ENCODE data around the gene SLC25A43. TPM values are rescaled to one million over a fixed set of nuclear protein-coding genes. Genes with fewer than 3 reads are reported as not detected.
A peak's percentile ranks its signal among the peaks of the same experiment; 100 is the strongest.

The SLC25A43 gene
- total RNA-seq (2011; cell fraction: chromatin; rRNA removed; ENCODE audit: low replicate concordance) = 2.7 and 4.8 TPM in 2 replicates
- total RNA-seq (2011; cell fraction: nucleolus; rRNA removed) = 1.8 and 2.2 TPM in 2 replicates
- total RNA-seq (2011; cell fraction: nucleoplasm; rRNA removed) = 3.0 and 3.7 TPM in 2 replicates
- 4.0 and 5.4 TPM in 2 replicates for total RNA-seq (2014; rRNA removed)
- 5.1 and 5.7 TPM in 2 replicates for total RNA-seq (2014; rRNA removed; fragmentation: Illumina TruSeq; extraction: Trizol)
- 4.4 and 5.0 TPM in 2 replicates for total RNA-seq (2015; rRNA removed; fragmentation: Illumina TruSeq; extraction: Trizol)
- total RNA-seq (2021) = 4.8 and 5.8 TPM in 2 replicates
- polyA plus RNA-seq (2011; rRNA removed) = 3.2 and 3.6 TPM in 2 replicates
- polyA plus RNA-seq (2011; cell fraction: cytosol; rRNA removed) = 3.0 and 3.3 TPM in 2 replicates
- polyA plus RNA-seq (2011; cell fraction: nucleus; rRNA removed) = 2.2 and 2.3 TPM in 2 replicates
- 6.8 and 11.2 TPM in 2 replicates for polyA plus RNA-seq (2012)
- 6.6 and 8.4 TPM in 2 replicates for polyA plus RNA-seq (2014; fragmentation: Illumina TruSeq; extraction: Trizol)
- 1 to 10 TPM; 1.3 to 2.2 TPM for polyA plus RNA-seq (2014; fragmentation: Nextera tagmentation; extraction: Ambion mirVana)
- polyA plus RNA-seq (2014; rRNA removed) = 2.9 and 4.1 TPM in 2 replicates
- polyA minus RNA-seq (2011; rRNA and poly(A)+ RNA removed) = 1.8 and 1.9 TPM in 2 replicates
- polyA minus RNA-seq (2011; cell fraction: cytosol; rRNA and poly(A)+ RNA removed) = 1.4 and 1.6 TPM in 2 replicates
- 1.2 and 1.3 TPM in 2 replicates for polyA minus RNA-seq (2011; cell fraction: nucleus; rRNA and poly(A)+ RNA removed)
- percentile 52 among the genes with signal in this experiment for Bru-seq, nascent RNA
- percentile 52 among the genes with signal in this experiment for BruChase-seq, experiment 1, labeled RNA remaining after a 2-hour chase
- percentile 51 among the genes with signal in this experiment for BruChase-seq, experiment 2, labeled RNA remaining after a 6-hour chase
- long read RNA-seq, experiment 1, transcript SLC25A43-201 (5 exons, 2,783 nt) = major isoform, 6 of 10 reads
- long read RNA-seq, experiment 1, partial matches to known transcripts = 2 of 10 reads
- long read RNA-seq, experiment 1, other reads (novel, unspliced or antisense) = 1 of 10 reads
- long read RNA-seq, experiment 2, partial matches to known transcripts = 0 of 3 reads
- long read RNA-seq, experiment 2, other reads (novel, unspliced or antisense) = 1 of 3 reads
- long read RNA-seq, experiment 3, partial matches to known transcripts = 0 of 1 reads
- long read RNA-seq, experiment 3, other reads (novel, unspliced or antisense) = 1 of 1 reads

GRCh38 chrX:119398974-119399771, at the start of gene SLC25A43:
SLC25A43 (plus strand) TSS chrX:119399336; CDS start chrX:119399404, 68 bp downstream.
- Histone ChIP-seq H3K9me3 (replicated peaks; ENCODE audit: control insufficient read depth, insufficient read depth, low read depth, low read length) (no peaks in the 10 kb centered on the region), H3K4me1 (replicated peaks in 1 of 2; ENCODE audit: control insufficient read depth in 2 of 2, insufficient read depth in 2 of 2, low read length in 2 of 2) (peaks cover 11% of the 10 kb centered on the region in 2 experiments; a peak in 4 of 5 replicates), H3K36me3 (ENCODE audit: control insufficient read depth, insufficient read depth, low read length) (no peaks in the 10 kb centered on the region), H3K9me1 (ENCODE audit: control insufficient read depth, insufficient read depth, low read length) (no peaks in the 10 kb centered on the region), H3K79me2 (ENCODE audit: control insufficient read depth, insufficient read depth, low read length) (0 out of 3 replicates have a peak, but pooled peaks cover 3% of the 10 kb centered on the region), H2AFZ (ENCODE audit: low read depth, low read length) (peak within 1 kb of the TSS; percentile 80), H3K27me3 (ENCODE audit: control insufficient read depth in 2 of 2, insufficient read depth in 2 of 2, low read length in 2 of 2) (no peaks in the 10 kb centered on the region), H3K27ac (ENCODE audit: extremely low read depth, low read depth, low read length) (peak within 1 kb of the TSS; percentile 74), H3K4me2 (ENCODE audit: insufficient read depth, low read length) (peak within 1 kb of the TSS; percentile 76), H3K9ac (ENCODE audit: insufficient read depth in 1 of 2, low read depth in 2 of 2, low read length in 2 of 2) (peak within 1 kb of the TSS; percentile 59 to 91), H3K4me3 (peak within 1 kb of the TSS; percentile 47), H4K20me1 (replicated peaks; ENCODE audit: control insufficient read depth, insufficient read depth, low read length) (no peaks in the 10 kb centered on the region)
- CTCF ChIA-PET (ENCODE audit: low intra/inter-chr PET ratio) = no interaction called here
- ATAC-seq (peak; percentile 93), FAIRE-seq (no peak), DNase-seq (ENCODE audit: extremely low read depth in 1 of 4, low spot score in 3 of 4) (peak; percentile 51 to 86 (median 80))
- WGBS (ENCODE audit: insufficient coverage, low coverage, missing lambda C conversion rate) = 10% methylated on average over 18 of the region's 77 CpGs
- POLR2A ChIA-PET = interaction anchor here (0.8 kb wide), 2 partner anchors 55 to 392 kb away, joined by 3 to 5 read pairs; partner anchors contain the start of gene RPL39
- intact Hi-C loops (cut with micrococcal nuclease) (no loop called here), in situ Hi-C loops (cut with MboI) (no loop called here)
- no TSS peak for BruUV-seq (replicated peaks)
- TF ChIP-seq SAFB2 (IDR thresholded peaks at IDR 0.05; ENCODE audit: borderline replicate concordance, low read depth, low read length, severe bottlenecking) = no peak
- no peak for TF ChIP-seq ZNF668 (CRISPR knock-in tag; IDR thresholded peaks at IDR 0.05)
- TF ChIP-seq E2F3 (CRISPR knock-in tag; IDR thresholded peaks at IDR 0.05) = 0 out of 2 replicates have a peak, but pooled peaks have one; percentile 12
- TF ChIP-seq XRCC5 (IDR thresholded peaks at IDR 0.05; ENCODE audit: low read depth, low read length) = no peak
- TF ChIP-seq REST (IDR thresholded peaks at IDR 0.05; ENCODE audit: borderline replicate concordance) = peak; percentile 20; the same call in 1 of the 2 replicates
- no peak for TF ChIP-seq REST (CRISPR knock-in tag; IDR thresholded peaks at IDR 0.05; ENCODE audit: low read depth)
